Panc1 (cell line): Measurements from ENCODE around the gene IFNLR1.

Source experiments
- POLR2AphosphoS5 ChIP-seq: IDR thresholded peaks from 2 replicates; pipeline ENCODE4 v1.6.1; 2012; ENCODE audit warnings: mild to moderate bottlenecking, low read depth, low read length, moderate library complexity
- SIN3A ChIP-seq: IDR thresholded peaks from 2 replicates; pipeline ENCODE4 v1.6.1; 2012; ENCODE audit warnings: low read depth, mild to moderate bottlenecking, low read length, moderate library complexity, borderline replicate concordance; ENCODE audit not compliant: insufficient read depth
- TCF7L2 ChIP-seq: IDR thresholded peaks from 2 replicates; pipeline ENCODE4 v1.6.1; 2011; ENCODE audit warnings: mild to moderate bottlenecking, low read depth, low read length, inconsistent platforms
- TF ChIP-seq, protein P1 (sequence below): fragments of 450-650 bp; IDR thresholded peaks from 2 replicates; pipeline ENCODE4 v1.5.1; 2017; ENCODE audit warnings: mild to moderate bottlenecking
- TF ChIP-seq, protein P2 (sequence below), 2 experiments: IDR thresholded peaks; 2 replicates each; pipeline ENCODE4 v1.6.1; 2011 to 2012; ENCODE audit warnings: low read depth in 2 of 2, control low read depth in 1 of 2, low read length in 1 of 2, mild to moderate bottlenecking in 1 of 2, moderate library complexity in 1 of 2; ENCODE audit not compliant: insufficient read depth in 1 of 2

DNA sequence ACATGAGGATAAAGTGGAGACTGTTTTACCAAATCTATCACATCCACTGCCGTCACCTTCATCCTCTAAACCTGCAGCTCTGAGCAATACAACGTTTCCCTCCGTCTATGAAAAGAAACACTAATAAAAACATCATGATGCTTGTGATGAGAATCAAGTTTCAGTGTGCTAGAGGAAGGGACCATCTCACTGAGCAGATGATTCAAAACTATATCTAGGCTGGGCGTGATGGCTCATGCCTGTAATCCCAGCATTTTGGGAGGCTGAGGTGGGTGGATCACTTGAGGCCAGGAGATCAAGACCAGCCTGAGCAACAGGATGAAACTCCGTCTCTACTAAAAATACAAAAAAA, 60.4 kb downstream of the IFNLR1 start:
- TF ChIP-seq, protein P1, sequence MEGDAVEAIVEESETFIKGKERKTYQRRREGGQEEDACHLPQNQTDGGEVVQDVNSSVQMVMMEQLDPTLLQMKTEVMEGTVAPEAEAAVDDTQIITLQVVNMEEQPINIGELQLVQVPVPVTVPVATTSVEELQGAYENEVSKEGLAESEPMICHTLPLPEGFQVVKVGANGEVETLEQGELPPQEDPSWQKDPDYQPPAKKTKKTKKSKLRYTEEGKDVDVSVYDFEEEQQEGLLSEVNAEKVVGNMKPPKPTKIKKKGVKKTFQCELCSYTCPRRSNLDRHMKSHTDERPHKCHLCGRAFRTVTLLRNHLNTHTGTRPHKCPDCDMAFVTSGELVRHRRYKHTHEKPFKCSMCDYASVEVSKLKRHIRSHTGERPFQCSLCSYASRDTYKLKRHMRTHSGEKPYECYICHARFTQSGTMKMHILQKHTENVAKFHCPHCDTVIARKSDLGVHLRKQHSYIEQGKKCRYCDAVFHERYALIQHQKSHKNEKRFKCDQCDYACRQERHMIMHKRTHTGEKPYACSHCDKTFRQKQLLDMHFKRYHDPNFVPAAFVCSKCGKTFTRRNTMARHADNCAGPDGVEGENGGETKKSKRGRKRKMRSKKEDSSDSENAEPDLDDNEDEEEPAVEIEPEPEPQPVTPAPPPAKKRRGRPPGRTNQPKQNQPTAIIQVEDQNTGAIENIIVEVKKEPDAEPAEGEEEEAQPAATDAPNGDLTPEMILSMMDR: no peak
- TF ChIP-seq POLR2AphosphoS5 (no peak), SIN3A (no peak), TCF7L2 (no peak)
- TF ChIP-seq, protein P2, sequence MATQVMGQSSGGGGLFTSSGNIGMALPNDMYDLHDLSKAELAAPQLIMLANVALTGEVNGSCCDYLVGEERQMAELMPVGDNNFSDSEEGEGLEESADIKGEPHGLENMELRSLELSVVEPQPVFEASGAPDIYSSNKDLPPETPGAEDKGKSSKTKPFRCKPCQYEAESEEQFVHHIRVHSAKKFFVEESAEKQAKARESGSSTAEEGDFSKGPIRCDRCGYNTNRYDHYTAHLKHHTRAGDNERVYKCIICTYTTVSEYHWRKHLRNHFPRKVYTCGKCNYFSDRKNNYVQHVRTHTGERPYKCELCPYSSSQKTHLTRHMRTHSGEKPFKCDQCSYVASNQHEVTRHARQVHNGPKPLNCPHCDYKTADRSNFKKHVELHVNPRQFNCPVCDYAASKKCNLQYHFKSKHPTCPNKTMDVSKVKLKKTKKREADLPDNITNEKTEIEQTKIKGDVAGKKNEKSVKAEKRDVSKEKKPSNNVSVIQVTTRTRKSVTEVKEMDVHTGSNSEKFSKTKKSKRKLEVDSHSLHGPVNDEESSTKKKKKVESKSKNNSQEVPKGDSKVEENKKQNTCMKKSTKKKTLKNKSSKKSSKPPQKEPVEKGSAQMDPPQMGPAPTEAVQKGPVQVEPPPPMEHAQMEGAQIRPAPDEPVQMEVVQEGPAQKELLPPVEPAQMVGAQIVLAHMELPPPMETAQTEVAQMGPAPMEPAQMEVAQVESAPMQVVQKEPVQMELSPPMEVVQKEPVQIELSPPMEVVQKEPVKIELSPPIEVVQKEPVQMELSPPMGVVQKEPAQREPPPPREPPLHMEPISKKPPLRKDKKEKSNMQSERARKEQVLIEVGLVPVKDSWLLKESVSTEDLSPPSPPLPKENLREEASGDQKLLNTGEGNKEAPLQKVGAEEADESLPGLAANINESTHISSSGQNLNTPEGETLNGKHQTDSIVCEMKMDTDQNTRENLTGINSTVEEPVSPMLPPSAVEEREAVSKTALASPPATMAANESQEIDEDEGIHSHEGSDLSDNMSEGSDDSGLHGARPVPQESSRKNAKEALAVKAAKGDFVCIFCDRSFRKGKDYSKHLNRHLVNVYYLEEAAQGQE (IDR thresholded peaks at IDR 0.05; ENCODE audit: insufficient read depth in 1 of 2, low read depth in 2 of 2, low read length in 1 of 2): no peak
